ENCODE measurements around the gene PSMB9. TPM values are rescaled to one million over a fixed set of nuclear protein-coding genes. Genes with fewer than 3 reads are reported as not detected.
A peak's percentile ranks its signal among the peaks of the same experiment; 100 is the strongest.

PSMB9 gene
- total RNA-seq, 4 donors from 2014 or later: 9.1 to 31.0 (median 18.3) TPM

DNA sequence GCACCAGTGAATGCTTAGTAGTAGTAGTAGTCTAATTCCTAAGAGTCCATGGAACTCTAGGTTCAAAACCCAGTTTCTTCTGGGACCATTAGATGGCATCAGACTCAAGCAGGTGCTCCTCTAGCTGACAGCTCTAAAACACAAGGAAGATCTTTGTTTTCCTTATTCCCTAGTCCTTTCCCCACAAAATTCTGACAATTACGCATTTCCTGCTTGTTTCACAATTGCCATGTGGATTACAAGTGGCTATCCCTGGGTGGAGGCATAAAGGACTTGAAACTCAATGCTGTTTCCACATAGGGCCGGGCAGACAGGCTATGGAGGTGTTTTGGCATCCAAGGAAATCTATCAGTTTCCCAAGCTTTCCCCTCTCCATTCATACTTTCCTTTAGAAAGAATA lies 28.0 kb upstream of the PSMB9 start:
- no peak for DNase-seq
- Histone ChIP-seq H3K4me1 (peaks cover 0 to 6% of the 10 kb centered on the region in 2 donors), H3K4me3 (replicated peaks in 1 of 3) (no peak overlapping the region), H3K27ac (no peak overlapping the region), H3K36me3 (no peaks in the 10 kb centered on the region), H3K9me3 (no peaks in the 10 kb centered on the region), H3K27me3 (no peaks in the 10 kb centered on the region)
- TF ChIP-seq, protein P1, sequence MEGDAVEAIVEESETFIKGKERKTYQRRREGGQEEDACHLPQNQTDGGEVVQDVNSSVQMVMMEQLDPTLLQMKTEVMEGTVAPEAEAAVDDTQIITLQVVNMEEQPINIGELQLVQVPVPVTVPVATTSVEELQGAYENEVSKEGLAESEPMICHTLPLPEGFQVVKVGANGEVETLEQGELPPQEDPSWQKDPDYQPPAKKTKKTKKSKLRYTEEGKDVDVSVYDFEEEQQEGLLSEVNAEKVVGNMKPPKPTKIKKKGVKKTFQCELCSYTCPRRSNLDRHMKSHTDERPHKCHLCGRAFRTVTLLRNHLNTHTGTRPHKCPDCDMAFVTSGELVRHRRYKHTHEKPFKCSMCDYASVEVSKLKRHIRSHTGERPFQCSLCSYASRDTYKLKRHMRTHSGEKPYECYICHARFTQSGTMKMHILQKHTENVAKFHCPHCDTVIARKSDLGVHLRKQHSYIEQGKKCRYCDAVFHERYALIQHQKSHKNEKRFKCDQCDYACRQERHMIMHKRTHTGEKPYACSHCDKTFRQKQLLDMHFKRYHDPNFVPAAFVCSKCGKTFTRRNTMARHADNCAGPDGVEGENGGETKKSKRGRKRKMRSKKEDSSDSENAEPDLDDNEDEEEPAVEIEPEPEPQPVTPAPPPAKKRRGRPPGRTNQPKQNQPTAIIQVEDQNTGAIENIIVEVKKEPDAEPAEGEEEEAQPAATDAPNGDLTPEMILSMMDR (IDR thresholded peaks at IDR 0.05): peak in 4 of 6 experiments; percentile 30 to 38 (median 36)
- no peak for TF ChIP-seq POLR2A (IDR thresholded peaks at IDR 0.05)
- 58 to 66% methylated on average over 2 of the region's 2 CpGs for WGBS, 2 donors
- intact Hi-C loops (cut with DNase I): no loop called here

DNA sequence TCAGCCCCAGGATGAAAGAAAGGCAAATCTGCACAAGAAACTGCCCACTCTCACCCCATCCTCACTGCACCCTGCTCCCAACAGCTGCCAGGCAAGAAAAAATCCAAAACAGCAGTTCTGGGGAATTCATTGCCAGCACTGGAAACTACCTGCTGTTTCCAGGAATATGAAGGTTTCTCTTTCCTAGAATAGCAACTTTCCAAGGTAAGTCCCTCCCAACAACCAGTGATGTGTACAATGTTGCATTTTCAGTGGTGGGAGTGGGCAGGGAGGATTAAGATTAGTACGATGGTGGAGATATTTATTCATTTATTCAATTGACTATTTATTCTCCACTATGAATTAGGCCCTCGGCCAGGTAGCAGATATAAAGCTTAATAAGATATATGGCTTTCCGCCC lies 27.0 kb upstream of the PSMB9 start:
- 79 to 90% methylated on average over 3 of the region's 3 CpGs for WGBS, 2 donors
- intact Hi-C loops (cut with DNase I): no loop called here
- Histone ChIP-seq H3K4me3 (replicated peaks in 1 of 3) (no peak overlapping the region), H3K27ac (no peak overlapping the region), H3K4me1 (peaks cover 0 to 9% of the 10 kb centered on the region in 2 donors), H3K9me3 (no peaks in the 10 kb centered on the region), H3K27me3 (no peaks in the 10 kb centered on the region), H3K36me3 (no peaks in the 10 kb centered on the region)
- TF ChIP-seq, protein P1 (IDR thresholded peaks at IDR 0.05): no peak
- DNase-seq: no peak

DNA sequence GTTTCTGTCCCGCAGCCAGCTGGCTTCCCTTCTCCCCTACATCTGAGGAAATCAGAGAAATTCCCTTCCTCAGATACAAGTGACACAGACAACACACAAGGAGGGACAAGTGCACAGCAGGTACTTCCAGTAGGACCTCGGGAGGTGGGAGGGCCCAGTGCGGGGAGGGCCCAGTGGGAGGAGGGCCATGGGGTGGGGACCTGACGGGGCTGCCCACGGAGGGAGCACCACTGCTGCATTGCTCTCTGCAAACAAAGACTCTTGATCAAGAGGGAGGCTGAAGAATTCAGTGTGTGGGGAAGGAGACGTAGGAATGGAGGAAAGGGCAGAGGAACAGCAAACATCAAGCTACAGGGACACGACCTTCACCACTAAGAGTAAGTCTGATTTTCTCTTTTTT lies 24.5 kb upstream of the PSMB9 start:
- Histone ChIP-seq H3K9me3 (no peaks in the 10 kb centered on the region), H3K4me1 (peaks cover 0 to 9% of the 10 kb centered on the region in 2 donors), H3K4me3 (replicated peaks in 1 of 3) (no peak overlapping the region), H3K27ac (no peak overlapping the region), H3K36me3 (no peaks in the 10 kb centered on the region), H3K27me3 (no peaks in the 10 kb centered on the region)
- no peak for DNase-seq
- intact Hi-C loops (cut with DNase I): no loop called here
- TF ChIP-seq, protein P1 (IDR thresholded peaks at IDR 0.05): no peak
- TF ChIP-seq POLR2A (IDR thresholded peaks at IDR 0.05): no peak
- 73 to 74% methylated on average over 7 of the region's 7 CpGs for WGBS, 2 donors

DNA sequence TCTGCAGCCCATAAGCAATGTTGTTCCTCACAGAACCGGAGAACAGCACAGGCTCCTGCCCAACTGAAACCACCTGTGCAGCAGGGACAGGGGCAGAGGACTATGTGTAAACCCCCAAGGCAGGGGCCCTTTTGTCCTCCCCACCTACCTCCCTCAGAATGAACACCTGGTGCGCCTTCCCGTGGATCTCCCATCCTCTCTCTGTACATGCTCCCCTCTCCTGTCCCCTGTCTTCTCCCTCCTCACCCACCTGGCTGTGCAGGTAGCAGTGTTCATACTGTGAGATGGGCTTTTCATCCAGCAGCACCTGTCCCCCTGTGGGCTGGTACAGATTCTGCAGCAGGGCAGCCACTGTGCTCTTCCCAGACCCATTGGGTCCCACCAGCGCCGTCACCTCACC lies 24.0 kb upstream of the PSMB9 start:
- Histone ChIP-seq H3K9me3 (no peaks in the 10 kb centered on the region), H3K4me3 (replicated peaks in 1 of 3) (no peak overlapping the region), H3K27ac (no peak overlapping the region), H3K36me3 (no peaks in the 10 kb centered on the region), H3K4me1 (peaks cover 0 to 9% of the 10 kb centered on the region in 2 donors), H3K27me3 (no peaks in the 10 kb centered on the region)
- TF ChIP-seq POLR2A (IDR thresholded peaks at IDR 0.05): no peak
- TF ChIP-seq, protein P1 (IDR thresholded peaks at IDR 0.05): no peak
- WGBS, 2 donors: 96 to 99% methylated on average over 5 of the region's 5 CpGs
- no peak for DNase-seq
- intact Hi-C loops (cut with DNase I): no loop called here

DNA sequence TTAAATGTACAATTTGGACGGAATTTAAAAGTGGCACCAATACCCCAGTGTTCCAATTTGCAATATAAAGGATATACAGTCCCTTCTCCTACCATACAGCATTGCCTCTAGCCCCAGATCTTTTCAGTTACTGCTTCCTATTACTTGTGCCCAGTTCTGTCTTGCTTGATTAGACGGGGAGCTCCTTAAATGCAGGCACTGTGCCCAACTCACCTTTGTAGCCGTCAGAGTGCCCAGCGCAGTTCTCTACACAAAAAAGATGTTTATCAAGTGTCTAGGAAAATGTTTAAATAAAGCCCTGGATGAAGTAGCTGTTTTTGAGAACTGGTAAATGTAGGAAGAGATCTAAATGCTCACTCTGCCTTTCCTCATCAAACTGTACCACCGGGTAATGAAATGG lies 23.1 kb upstream of the PSMB9 start:
- 28 to 30% methylated on average over 5 of the region's 5 CpGs for WGBS, 2 donors
- no peaks in the 10 kb centered on the region for H3K9me3 ChIP-seq
- H3K36me3 ChIP-seq: no peaks in the 10 kb centered on the region
- H3K4me1 ChIP-seq: peaks cover 0 to 9% of the 10 kb centered on the region in 2 donors
- DNase-seq: peak; percentile 66 to 72
- H3K4me3 ChIP-seq (replicated peaks in 1 of 3): no peak overlapping the region
- intact Hi-C loops (cut with DNase I): no loop called here
- no peak overlapping the region for H3K27ac ChIP-seq
- no peak for TF ChIP-seq POLR2A (IDR thresholded peaks at IDR 0.05)
- TF ChIP-seq, protein P1 (IDR thresholded peaks at IDR 0.05): no peak
- H3K27me3 ChIP-seq: no peaks in the 10 kb centered on the region
